GM21786 (cell line): Measurements from ENCODE around the gene PDLIM7.

ENCODE experiments used
- ATAC-seq: cut with Tn5 transposase; IDR thresholded peaks from one replicate; pipeline ENCODE4 v1.9.1; 2021; ENCODE audit not compliant: unreplicated experiment

PDLIM7 gene

DNA sequence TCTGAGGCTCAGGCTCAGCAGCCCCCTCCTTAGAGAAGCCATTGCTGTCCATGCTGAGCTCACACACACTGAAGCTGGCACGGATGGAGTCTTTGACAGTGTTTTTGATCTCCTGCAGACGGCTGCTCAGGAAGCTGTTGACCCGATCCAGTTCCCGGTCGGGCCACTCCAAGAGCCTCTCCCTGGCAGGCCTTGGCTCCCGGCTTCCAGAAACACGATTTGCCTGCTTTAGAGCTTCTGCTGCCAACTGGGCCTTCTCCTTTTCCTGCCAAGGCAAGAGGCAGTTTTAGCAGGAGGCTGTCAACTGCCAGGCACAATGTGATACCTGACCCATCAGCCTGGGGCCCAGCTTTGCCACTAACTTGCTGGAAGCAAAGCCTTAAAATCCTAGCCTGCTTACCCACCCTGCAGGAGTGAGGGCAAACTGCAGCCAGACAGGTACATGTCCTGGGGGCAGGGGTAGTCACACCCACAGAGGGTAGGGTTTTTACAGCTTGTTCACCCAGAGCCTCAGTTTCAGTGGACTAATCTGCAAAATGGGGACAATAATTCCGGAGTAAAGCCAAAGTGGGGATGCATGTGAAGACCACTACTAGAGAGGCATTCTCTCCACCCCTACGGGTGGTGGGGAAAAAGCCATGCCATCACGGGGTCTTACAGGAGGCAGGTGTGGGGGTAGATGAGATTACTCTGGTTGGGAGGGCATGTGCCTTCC lies 27.7 kb upstream of the PDLIM7 start:
- no peak for ATAC-seq

DNA sequence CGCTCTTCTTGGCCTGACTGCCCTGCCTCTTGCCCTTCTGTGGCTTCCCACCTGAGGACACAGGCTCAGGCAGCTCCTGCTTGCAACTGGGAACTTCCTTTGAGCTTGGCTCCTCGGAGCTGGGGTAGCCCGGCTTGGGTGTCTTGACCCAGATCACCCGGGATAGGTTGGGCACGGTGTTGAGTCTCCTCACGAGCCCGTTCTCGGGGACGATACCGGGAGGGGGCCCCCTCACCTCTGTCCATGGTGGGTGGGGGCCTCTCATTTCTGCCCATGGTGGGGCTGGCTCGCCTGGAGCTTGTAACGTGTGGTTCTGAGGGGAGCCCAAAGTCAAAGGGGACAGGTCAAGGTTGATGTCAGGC lies 27.1 kb upstream of the PDLIM7 start:
- ATAC-seq = no peak

DNA sequence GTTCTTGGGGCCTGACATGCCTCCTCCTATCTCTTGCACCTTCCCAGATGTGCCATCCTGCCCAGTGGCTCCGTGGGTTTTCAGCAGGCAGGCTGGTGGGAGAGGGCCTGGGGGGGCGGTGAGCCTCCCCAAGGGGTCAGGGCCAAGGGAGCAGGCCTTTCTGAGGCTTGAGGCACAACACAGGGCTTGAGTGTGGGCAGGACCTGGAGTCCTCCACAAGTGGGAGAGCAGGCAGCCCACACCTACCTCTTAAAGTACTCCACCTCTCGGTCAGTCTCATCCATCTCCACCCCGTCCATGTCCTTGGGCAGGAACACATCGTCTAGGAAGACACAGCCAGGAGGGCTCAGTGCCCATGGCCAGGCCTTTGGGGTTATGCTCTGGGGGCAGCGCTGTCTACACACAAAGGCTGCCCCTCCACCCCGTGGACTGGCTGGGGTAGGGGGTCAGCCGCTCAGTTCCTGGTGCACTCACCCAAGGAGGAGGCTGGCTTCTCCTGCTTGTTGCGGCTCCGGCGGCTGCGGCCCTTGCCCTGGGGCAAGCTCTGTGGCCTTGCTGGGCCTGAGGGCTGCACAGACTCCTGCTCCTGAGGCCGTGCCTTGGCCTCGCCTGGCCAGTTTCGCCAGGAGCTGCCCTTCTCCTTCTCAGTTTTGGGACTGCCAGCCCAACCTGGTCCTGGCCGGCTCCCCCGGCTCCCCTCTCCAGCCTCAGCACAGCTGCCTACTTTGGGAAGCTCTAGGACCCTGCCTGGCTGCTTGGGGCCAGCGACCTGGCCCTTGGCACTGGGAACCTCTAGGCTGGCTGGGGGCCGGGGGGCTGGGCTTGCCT lies 26.5 kb upstream of the PDLIM7 start:
- no peak for ATAC-seq

DNA sequence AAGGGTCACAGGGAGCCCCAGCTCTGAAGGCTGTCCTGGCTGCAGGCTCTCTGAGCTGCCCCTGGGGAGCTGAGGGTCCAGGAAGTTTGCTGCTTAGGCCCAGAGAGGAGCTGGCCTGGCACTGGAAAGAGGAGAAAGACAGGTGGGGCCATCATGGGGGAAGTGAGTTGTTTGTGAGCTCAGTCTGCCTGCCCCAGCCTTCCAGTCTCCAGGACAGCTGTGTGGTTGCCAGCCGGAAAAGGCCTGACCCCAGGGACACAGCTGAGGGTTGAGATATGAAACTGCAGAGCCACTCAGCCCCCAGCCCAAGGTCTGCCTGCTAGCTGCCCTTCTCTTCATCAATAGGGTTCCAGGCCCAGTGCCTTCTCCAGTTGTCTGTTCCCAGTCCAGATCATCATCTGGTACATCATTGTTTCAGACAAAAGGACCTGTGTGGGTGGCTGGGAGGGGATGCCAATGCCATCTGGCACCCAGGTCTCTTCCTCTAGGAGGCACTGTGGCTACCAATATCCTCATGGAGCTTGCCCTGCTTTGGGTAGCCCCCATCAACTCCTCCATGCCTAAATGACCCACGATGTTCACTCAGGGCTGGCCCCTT lies 23.6 kb upstream of the PDLIM7 start:
- no peak for ATAC-seq

DNA sequence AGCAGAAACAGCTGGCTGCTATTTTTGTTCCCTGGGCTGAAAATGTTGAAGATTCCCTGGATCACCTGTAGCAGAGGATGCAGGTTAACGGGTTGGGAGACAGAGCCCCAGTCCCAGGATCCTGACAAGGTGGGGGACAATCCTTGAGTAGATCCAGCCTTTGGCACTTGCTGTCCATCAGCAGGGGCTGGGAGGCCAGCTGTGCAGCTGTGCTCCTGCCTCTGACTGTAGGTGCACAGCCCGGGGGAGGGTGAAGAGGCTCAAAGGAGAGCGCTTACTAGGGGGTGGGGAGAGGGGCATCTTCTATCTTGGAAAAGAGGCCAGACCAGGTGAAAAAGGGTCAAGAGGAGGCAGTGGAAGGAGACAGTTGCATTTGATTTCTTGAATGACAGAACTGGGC lies 22.9 kb upstream of the PDLIM7 start:
- no peak for ATAC-seq

DNA sequence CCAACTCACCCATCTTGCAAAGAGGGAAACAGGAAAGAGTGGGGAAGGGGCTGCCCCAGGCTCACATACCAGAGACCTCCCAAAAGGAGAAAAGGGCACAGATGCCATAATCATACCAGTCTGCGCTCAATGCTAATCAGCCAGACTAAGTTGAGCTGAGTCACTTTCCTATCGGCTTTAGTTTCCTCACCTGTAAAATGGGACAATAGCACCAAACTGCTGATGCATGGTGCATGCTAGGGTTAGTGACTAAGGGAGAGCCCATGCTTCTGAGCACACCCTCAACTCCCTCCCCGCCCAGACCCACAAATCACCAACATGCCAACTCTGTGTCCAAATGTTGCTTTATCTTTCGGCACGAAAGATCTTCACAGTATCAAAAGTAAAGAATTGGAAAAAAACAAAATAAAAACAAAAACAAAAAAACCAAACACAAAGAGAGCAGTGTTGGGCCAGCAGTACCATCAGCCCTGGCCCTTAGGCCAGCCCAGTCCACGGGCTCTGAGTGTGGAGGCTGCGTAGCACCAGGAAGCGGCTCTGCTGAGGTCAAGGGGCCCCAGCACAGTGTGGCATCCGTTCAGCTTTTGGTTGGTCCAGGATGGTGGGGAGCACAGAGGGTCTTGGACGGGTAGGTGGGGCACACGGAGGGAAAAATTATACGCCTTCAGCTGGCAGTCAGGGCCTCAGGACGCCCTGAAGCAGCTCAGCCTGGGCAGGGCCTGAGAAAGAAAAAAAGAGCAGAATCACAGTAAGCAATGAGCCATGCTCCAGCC lies 22.2 kb upstream of the PDLIM7 start:
- no peak for ATAC-seq

DNA sequence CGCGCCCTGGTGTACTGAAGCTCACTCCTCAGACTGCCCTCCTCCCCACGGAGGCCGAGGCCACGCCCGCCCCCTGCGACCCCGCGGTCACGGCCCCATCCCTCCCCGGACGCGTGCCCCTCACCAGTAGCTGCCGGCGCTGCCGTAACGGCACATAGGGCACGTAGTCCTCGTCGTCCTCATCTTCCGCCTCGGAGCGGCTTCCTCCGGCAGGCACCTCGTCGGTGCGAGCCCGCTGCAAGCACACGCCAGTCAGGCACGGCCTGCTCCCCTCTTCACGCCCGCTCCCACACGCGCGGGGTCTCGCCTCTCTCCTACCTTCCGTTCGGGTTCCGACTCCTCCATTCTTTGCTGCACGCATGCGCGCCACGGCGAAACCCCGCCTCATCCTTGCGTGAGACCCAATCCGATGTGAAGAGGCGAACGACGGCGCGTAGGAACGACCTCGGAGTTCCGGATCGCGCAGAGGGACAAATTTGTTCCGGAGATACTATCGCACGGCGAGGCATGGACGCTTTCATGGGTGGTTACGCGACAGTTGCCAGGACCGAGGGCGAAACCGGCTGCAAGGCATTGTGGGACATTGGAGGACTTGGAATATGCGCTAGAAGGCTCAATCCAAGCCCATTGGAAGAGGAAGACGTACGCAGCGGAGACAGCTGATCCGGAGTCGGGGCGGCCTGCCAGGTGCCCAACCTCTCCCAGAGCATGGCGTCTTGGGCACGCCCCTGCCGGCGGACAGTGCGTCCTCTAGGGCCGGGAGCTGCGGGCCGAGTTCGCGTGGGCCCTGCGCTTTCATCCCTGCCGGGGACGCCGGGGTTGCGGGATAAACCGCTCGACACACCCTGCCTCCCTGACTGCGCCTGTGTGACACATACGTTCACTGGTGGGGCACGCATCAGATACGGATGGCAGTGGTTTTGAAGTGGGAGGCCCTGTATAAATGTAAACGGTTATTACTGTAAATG lies 19.5 kb upstream of the PDLIM7 start, which contains the start of gene DDX41:
DDX41 (minus strand) TSS at position 361 of the 968 bp plus-strand sequence; CDS start at position 345, 16 bp downstream.
- peak; percentile 86 for ATAC-seq

DNA sequence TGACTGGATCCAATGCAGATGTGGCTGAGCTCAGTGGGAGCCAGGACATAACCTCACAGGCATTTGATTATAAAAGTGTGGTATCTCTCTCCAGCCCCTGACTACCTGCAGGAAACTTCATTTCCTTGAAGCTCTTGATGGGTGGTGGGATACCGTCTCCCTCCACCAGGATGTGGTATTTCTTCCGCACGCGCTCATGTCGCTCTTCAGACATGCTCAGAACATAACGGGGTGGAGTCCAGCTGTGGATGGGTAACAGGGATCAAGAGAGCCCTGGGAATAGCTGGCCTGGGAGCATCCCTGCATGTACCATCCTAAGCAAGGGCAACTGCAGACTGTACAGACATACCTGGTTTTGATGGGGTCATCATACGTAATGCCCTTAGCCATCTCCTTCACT lies 18.2 kb upstream of the PDLIM7 start:
- no peak for ATAC-seq

DNA sequence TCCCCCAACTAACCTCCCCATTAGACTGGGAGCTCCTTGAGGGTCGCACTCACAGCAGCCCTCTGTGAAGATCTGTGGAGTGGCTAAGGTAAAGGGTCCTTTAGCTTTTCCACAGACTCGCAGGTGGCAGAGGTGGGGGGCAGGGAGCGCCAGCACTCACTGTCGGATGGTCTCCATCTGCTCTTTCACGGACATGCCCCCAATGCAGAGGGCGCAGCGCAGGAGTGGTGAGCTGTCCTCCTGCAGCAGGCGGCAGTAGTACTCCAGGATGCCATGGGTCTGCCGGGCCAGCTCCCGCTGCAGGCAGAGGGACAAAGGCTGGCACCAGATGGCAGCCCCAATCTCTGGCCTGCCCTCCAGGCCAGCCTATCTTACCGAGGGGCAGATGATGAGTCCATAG lies 17.1 kb upstream of the PDLIM7 start:
- ATAC-seq = no peak

DNA sequence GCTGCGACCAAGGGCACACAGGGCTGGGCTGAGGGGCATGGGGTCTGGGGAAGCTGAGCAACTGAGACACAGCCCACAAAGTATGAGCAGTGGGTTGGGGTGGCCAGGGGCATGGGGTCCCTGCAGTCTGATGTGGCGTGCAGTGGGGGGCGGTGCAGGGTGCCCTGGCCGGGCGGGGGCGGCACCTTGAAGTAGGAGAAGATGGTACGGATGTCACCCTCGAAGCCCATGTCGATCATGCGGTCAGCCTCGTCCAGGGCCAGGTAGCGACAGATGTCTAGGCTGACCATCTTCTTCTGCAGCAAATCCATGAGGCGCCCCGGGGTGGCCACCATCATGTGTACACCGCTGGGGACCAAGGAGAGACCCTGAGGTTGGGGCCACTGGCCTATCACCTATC lies 16.1 kb upstream of the PDLIM7 start:
- ATAC-seq = no peak

DNA sequence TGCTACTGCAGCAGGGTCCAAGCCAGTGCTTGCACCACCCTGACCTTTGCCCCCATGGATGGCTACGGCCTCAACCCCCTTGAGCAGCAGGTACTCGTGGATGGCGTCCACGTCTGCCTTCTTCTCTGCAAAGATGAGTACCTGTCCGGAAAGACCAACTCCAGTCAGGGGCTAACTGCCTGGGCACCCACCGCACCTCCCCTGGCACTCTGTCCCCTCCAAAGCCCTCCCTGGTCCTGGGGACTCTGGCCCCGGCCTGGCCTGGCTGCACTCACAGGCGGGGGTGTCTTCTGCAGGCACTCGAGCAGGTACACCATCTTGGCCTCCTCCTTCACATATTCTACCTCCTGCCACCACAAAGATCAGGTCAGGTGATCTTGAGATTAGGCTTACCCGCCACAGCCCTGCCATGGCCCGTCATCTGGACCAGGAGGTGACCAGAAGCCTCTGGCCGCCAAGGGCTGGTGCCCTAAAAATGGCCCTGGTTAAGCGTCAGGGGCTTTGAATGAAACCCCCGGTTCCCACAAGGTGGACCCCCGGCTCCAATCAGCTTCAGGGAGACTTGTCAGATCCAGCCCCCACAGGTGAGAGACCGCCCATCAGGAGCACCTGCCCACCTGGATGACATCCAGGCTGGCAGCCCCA lies 15.5 kb upstream of the PDLIM7 start:
- ATAC-seq = no peak

DNA sequence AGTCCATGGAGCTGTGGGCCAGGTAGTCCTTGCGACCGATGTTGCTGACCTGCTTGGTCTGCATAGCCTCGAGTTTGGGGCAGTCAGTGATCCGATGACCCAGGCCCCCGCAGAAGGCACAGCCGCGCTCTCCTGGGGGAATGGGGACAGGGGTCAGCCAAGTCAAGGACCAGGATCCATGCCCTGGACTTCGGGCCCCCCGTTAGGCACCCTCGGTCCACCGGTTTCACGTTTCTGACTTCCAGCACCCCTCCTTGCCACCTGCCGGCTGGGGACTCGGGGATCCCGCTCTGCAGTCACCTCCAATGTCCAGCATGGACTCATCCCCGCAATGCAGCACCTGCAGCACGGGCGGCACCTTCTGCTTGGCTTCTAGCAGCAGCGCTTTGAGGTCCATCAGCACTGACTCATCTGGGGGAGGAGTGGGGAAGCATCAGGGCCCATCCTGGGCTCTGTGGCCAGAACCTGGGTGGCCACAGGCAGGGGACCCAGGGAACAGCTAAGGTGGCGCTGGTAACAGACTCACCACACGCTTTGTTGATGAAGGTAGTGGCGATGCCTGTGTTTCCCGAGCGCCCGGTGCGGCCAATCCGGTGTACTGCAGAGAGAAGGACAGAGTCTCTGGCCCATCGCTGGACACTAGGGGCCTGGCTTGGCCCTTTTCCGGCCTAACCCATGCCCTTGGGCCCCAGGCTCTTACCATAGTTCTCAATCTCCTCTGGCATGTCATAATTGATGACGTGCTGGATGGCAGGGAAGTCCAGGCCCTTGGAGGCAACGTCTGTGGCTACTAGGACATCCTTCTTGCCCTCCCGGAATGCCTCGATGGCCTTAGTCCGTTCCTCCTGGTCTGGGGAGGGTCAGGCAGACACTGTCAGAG lies 14.6 kb upstream of the PDLIM7 start:
- ATAC-seq = no peak

DNA sequence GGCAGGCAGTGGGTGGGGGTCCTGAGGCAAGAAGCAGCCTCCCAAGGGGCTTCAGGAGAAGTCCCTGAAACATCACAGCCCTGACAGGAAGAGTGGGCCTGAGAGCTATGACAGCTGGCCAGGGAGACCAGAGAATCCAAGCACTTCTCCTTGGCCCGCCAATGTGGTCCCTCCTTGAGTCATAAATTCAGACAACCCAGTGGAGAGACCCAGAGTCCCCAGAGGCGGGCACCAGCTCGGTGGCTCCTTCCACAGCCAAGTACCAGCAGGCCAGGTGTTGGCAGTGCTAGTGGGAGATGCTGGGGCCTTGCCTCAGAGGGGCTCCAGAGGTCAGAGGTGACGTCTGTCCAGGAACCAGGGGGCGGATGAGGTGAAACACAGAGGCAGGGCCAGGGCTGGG lies 13.8 kb upstream of the PDLIM7 start:
- ATAC-seq = no peak

DNA sequence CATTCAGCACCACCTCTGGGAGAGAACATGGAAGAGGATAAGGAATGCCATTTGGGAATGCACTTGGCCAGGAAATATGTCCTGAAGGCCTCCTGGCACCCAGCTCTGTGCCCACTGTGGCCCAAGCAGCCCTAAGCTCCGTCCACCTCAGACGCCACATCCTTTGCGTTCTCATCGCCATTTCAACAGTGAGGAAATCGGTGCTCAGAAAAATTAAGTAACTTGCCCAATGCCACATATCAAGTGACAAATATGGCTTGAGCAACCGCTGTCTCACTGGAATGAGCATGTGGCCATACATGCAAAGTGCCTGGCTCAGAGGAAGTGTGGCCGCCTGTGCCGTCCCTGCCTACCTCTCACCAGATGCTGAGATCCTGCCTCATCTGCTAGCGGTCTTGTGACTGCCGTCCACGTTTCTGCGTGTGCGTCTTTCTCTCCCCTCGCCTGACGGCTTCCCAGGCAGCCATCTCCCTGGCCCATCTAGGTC lies 13.2 kb upstream of the PDLIM7 start:
- peak; percentile 31 for ATAC-seq

DNA sequence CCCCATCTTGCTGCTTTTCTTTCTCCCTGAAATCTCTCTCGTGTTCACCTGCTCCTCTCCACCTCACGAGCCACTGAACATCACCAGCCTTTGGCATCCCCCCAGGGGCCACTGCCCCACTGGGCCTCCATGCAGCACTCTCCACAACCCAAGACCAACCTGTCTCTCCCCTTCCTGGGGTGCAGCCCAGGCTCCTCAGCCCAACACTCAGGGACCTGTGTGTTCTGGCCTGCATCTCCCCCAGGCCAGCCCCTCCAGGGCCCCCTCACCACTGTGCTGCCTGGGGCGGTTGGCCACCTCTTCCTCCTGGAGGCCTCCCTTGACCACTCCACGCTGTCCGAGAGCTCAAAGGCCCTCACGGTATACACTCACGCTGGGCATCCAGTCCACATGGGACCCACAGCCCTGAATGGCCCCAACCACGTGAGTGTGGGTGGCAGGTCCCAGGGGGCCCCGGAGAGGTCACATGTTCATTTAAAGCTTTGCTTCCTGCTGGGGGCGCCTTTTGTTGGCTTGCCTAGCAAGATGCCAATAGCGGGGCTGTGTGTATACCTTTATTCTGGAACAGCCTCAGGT lies 12.7 kb upstream of the PDLIM7 start:
- ATAC-seq = peak; percentile 34

DNA sequence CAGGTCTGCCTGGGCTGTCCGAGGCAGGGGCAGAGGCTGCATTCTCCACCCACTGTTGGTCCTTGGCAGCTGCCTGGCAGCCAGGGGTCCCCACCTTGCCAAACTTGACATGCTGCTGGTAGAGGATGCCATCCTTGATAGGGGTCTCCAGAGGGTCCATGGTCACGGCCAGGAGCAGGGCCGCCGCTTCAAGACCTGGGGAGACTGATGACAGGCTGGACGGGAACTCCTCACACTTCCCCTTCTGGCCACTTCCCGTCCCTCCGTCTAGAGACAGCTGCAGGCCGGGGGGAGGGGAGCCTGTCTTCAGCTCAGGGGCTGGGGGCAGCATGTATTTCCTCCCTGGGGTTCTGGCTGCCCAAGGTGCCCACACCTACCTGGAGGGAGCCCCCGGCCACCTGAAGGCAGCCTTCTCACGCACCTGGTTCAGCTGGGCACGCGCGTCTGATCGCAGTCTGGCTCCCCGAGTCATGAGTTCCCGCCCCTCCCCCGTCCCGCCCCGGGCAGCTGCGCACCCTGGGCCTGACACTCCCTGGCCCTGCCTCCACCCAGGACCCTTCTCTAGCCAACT lies 12.1 kb upstream of the PDLIM7 start, which contains the start of gene DOK3:
DOK3 (minus strand) TSS at position 446 of the 571 bp plus-strand sequence; CDS start at position 160, 286 bp downstream.
- ATAC-seq = peak; percentile 41

DNA sequence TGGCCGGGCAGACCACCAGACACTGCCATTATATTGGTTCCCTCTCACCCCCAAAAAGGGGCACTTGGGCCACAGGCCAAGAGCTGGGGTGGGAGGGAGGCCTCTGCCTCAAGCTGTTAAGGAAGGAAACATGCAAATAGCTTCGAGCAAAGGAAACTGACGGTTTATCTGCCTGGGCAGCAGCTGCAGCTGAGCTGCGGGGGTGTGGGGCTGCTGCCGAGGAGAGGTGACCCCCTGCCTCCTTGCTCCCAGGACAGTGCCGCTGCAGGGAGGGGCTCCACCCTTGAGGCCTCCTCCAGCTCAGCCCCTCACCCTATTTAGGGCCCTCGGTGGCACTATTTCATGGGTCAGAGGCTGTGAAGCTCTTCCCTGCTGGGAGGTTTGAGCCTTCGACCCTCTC lies 11.4 kb upstream of the PDLIM7 start:
- ATAC-seq = peak; percentile 39

DNA sequence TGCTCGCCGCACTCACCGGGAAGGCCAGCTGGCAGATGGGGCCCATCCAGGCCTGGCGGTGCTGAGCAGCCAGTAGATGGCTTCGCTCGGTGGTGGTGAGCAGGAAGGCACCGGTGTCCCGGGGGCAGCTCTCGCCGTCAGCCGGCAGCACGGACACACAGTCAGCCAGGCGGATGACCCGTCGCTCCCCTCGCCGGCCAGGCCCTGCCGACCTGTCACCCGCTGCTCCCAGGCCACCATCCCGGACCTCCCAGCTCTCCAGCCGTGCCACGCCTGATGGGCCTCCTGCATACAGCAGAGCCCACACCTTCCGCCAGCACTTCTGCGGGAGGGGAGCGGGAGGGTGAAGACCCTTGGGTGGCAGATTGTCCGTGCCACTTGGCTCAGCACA lies 10.8 kb upstream of the PDLIM7 start:
- no peak for ATAC-seq
